Endothelial cell (in vitro differentiated cells): ENCODE measurements around the gene METTL13. TPM values are rescaled to one million over a fixed set of nuclear protein-coding genes. Genes with fewer than 3 reads are reported as not detected.
"Not testable (repeated sequence)": the region's sequence is repeated elsewhere in the genome, so short reads cannot be mapped to it uniquely, and the experiment has no call there.

ENCODE experiments used
- DNase-seq: peaks from one replicate; pipeline ENCODE4 v3.0.0; 2021; ENCODE audit warnings: low spot score
- H3K27ac Mint-ChIP-seq: one replicate; pipeline ENCODE4 v1.8.0; 2021; ENCODE audit warnings: mixed read lengths, inconsistent platforms; ENCODE audit not compliant: unreplicated experiment
- H3K27me3 Mint-ChIP-seq: one replicate; pipeline ENCODE4 v1.8.0; 2021; ENCODE audit warnings: mild to moderate bottlenecking, moderate library complexity, mixed read lengths, inconsistent platforms; ENCODE audit not compliant: unreplicated experiment
- H3K36me3 Mint-ChIP-seq: one replicate; pipeline ENCODE4 v1.8.0; 2021; ENCODE audit warnings: mild to moderate bottlenecking, low read depth, mixed read lengths, inconsistent platforms; ENCODE audit not compliant: unreplicated experiment
- H3K4me1 Mint-ChIP-seq: one replicate; pipeline ENCODE4 v1.8.0; 2021; ENCODE audit warnings: mild to moderate bottlenecking, mixed read lengths, inconsistent platforms; ENCODE audit not compliant: unreplicated experiment
- H3K4me3 Mint-ChIP-seq: one replicate; pipeline ENCODE4 v1.8.0; 2021; ENCODE audit warnings: mild to moderate bottlenecking, mixed read lengths, inconsistent platforms; ENCODE audit not compliant: unreplicated experiment
- H3K9me3 Mint-ChIP-seq: one replicate; pipeline ENCODE4 v1.8.0; 2021; ENCODE audit warnings: mixed read lengths, inconsistent platforms; ENCODE audit not compliant: unreplicated experiment
- CTCF ChIP-seq: fragments of 200-600 bp; sonication (generic); IDR thresholded peaks from one replicate; pipeline ENCODE4 v1.5.0; 2021; ENCODE audit warnings: antibody characterized with exemption; ENCODE audit not compliant: unreplicated experiment
- total RNA-seq: library from RNA; stranded (reverse); fragmentation: NEBNext Ultra II Directional; extraction: Animal tissue kit (Norgen Biotek cat#: 25700); gene quantifications from one replicate; pipeline ENCODE4 v1.2.1, GENCODE V29; 2021; ENCODE audit not compliant: unreplicated experiment

The METTL13 gene
- total RNA-seq, 1 donor from 2014 or later = 22.1 TPM

GRCh38 chr1:171794085-171794484 lies 12.6 kb downstream of the METTL13 start:
- Mint-ChIP-seq H3K27ac (no peak overlapping the region), H3K36me3 (peaks cover 44% of the 10 kb centered on the region)
- no peak for TF ChIP-seq CTCF

GRCh38 chr1:171796592-171796991 lies 15.1 kb downstream of the METTL13 start:
- H3K4me1 Mint-ChIP-seq = peaks cover 7% of the 10 kb centered on the region
- no peak overlapping the region for H3K27ac Mint-ChIP-seq
- no peak overlapping the region for H3K4me3 Mint-ChIP-seq
- no peaks in the 10 kb centered on the region for H3K9me3 Mint-ChIP-seq
- peaks cover 27% of the 10 kb centered on the region for H3K36me3 Mint-ChIP-seq
- no peak for TF ChIP-seq CTCF
- DNase-seq = no peak
- H3K27me3 Mint-ChIP-seq = no peaks in the 10 kb centered on the region

More at GRCh38 chr1:171794085-171794484, 12.6 kb downstream of the METTL13 start:
- H3K9me3 Mint-ChIP-seq = no peaks in the 10 kb centered on the region
- H3K4me1 Mint-ChIP-seq = no peaks in the 10 kb centered on the region
- DNase-seq = no peak
- no peak overlapping the region for H3K4me3 Mint-ChIP-seq
- H3K27me3 Mint-ChIP-seq = no peaks in the 10 kb centered on the region

- Mint-ChIP-seq H3K4me3 (no peak overlapping the region), H3K9me3 (no peaks in the 10 kb centered on the region), H3K27me3 (no peaks in the 10 kb centered on the region), H3K4me1 (peaks cover 17% of the 10 kb centered on the region), H3K36me3 (peaks cover 23% of the 10 kb centered on the region), H3K27ac (peak overlapping the region; percentile 62)
- no peak for TF ChIP-seq CTCF
- DNase-seq = no peak
Observed at GRCh38 chr1:171798311-171798710, 16.9 kb downstream of the METTL13 start.

GRCh38 chr1:171798765-171799164 lies 17.3 kb downstream of the METTL13 start:
- Mint-ChIP-seq H3K27ac (peak overlapping the region; percentile 62), H3K27me3 (no peaks in the 10 kb centered on the region), H3K4me3 (no peak overlapping the region), H3K36me3 (peaks cover 23% of the 10 kb centered on the region), H3K4me1 (peaks cover 21% of the 10 kb centered on the region), H3K9me3 (no peaks in the 10 kb centered on the region)
- TF ChIP-seq CTCF = no peak
- no peak for DNase-seq

GRCh38 chr1:171799166-171799565 lies 17.7 kb downstream of the METTL13 start:
- H3K4me3 Mint-ChIP-seq = no peak overlapping the region
- H3K27ac Mint-ChIP-seq = no peak overlapping the region
- H3K36me3 Mint-ChIP-seq = peaks cover 23% of the 10 kb centered on the region
- no peak for DNase-seq
- no peak for TF ChIP-seq CTCF
- H3K4me1 Mint-ChIP-seq = peaks cover 25% of the 10 kb centered on the region
- no peaks in the 10 kb centered on the region for H3K9me3 Mint-ChIP-seq
- H3K27me3 Mint-ChIP-seq = no peaks in the 10 kb centered on the region

- H3K27me3 Mint-ChIP-seq, H3K9me3 Mint-ChIP-seq, H3K4me3 Mint-ChIP-seq, DNase-seq, H3K27ac Mint-ChIP-seq: not testable (repeated sequence)
- Mint-ChIP-seq H3K36me3 (peaks cover 23% of the 10 kb centered on the region), H3K4me1 (peaks cover 30% of the 10 kb centered on the region)
Observed at GRCh38 chr1:171799698-171800097, 18.2 kb downstream of the METTL13 start.
